Endodermal cell (in vitro differentiated cells): Measurements from ENCODE around the gene FAM222B. TPM values are rescaled to one million over a fixed set of nuclear protein-coding genes. Genes with fewer than 3 reads are reported as not detected.
A peak's percentile ranks its signal among the peaks of the same experiment; 100 is the strongest.

Experiments
- DNase-seq: peaks from one replicate; pipeline ENCODE4 v3.0.0-alpha.2; 2017
- H3K27ac ChIP-seq: 2 replicates; pipeline ENCODE4 v1.5.1; 2013; ENCODE audit warnings: mild to moderate bottlenecking, low read depth, low read length, moderate library complexity
- H3K27me3 ChIP-seq: 2 replicates; pipeline ENCODE4 v1.6.1; 2013; ENCODE audit warnings: mild to moderate bottlenecking, low read length, moderate library complexity; ENCODE audit not compliant: insufficient read depth, control insufficient read depth, poor library complexity, severe bottlenecking
- H3K36me3 ChIP-seq: 2 replicates; pipeline ENCODE4 v1.7.0; 2013; ENCODE audit warnings: mild to moderate bottlenecking, low read length, moderate library complexity; ENCODE audit not compliant: control insufficient read depth, insufficient read depth
- H3K4me1 ChIP-seq: one replicate; pipeline ENCODE4 v1.7.0; 2013; ENCODE audit warnings: low read length; ENCODE audit not compliant: control insufficient read depth, insufficient read depth
- H3K4me3 ChIP-seq: 2 replicates; pipeline ENCODE4 v1.5.1; 2013; ENCODE audit warnings: mild to moderate bottlenecking, low read length, moderate library complexity
- H3K9ac ChIP-seq: 2 replicates; pipeline ENCODE4 v1.6.1; 2013; ENCODE audit warnings: mild to moderate bottlenecking, low read length, moderate library complexity; ENCODE audit not compliant: poor library complexity, severe bottlenecking; ENCODE audit errors: extremely low read depth
- H3K9me3 ChIP-seq: 2 replicates; pipeline ENCODE4 v1.6.1; 2013; ENCODE audit warnings: mild to moderate bottlenecking, low read length, moderate library complexity; ENCODE audit not compliant: control insufficient read depth
- H3K27ac Mint-ChIP-seq: 2 replicates; pipeline ENCODE4 v1.8.0; 2020; ENCODE audit warnings: mixed read lengths
- H3K27me3 Mint-ChIP-seq: 2 replicates; pipeline ENCODE4 v1.8.0; 2021; ENCODE audit warnings: mild to moderate bottlenecking, mixed read lengths; ENCODE audit not compliant: insufficient read depth
- H3K36me3 Mint-ChIP-seq: 2 replicates; pipeline ENCODE4 v1.8.0; 2020; ENCODE audit warnings: low read depth, mixed read lengths
- H3K4me1 Mint-ChIP-seq: 2 replicates; pipeline ENCODE4 v1.8.0; 2020; ENCODE audit warnings: mixed read lengths
- H3K4me3 Mint-ChIP-seq: 2 replicates; pipeline ENCODE4 v1.8.0; 2020; ENCODE audit warnings: mild to moderate bottlenecking, moderate library complexity, mixed read lengths
- H3K9me3 Mint-ChIP-seq: 2 replicates; pipeline ENCODE4 v1.8.0; 2020; ENCODE audit warnings: mild to moderate bottlenecking, mixed read lengths
- WGBS, 2 experiments: methylation state at CpG; one replicate each; pipeline versions ENCODE4 v1.1.5 to v1.1.7; 2013; ENCODE audit warnings: missing lambda C conversion rate in 2 of 2, mixed read lengths in 1 of 2; ENCODE audit not compliant: insufficient coverage in 1 of 2, insufficient read length in 1 of 2; 5-methylcytosine and 5-hydroxymethylcytosine counted together
- microRNA-seq: library from miRNA; unstranded; fragments of <30 nt; microRNA quantifications from one replicate; pipeline ENCODE4 v1.2.0, GENCODE V29; 2020; ENCODE audit warnings: borderline microRNAs expressed
- total RNA-seq, 2 donors: library from RNA; stranded (reverse); fragmentation: NEBNext Ultra II Directional in 1 of 2; extraction: Animal tissue kit (Norgen Biotek cat#: 25700) in 1 of 2; gene quantifications; 2 replicates in 1 of 2; 3 replicates in 1 of 2; pipeline ENCODE4 v1.2.1, GENCODE V29; 2021
- TF ChIP-seq, protein P1 (sequence below): fragments of 200-600 bp; sonication (generic); conservative IDR thresholded peaks from 2 replicates; pipeline ENCODE4 v1.5.0; 2021; ENCODE audit warnings: antibody characterized with exemption, mild to moderate bottlenecking

Gene FAM222B
- total RNA-seq, 2 donors from 2014 or later, result 59.2 to 75.7 TPM

DNA sequence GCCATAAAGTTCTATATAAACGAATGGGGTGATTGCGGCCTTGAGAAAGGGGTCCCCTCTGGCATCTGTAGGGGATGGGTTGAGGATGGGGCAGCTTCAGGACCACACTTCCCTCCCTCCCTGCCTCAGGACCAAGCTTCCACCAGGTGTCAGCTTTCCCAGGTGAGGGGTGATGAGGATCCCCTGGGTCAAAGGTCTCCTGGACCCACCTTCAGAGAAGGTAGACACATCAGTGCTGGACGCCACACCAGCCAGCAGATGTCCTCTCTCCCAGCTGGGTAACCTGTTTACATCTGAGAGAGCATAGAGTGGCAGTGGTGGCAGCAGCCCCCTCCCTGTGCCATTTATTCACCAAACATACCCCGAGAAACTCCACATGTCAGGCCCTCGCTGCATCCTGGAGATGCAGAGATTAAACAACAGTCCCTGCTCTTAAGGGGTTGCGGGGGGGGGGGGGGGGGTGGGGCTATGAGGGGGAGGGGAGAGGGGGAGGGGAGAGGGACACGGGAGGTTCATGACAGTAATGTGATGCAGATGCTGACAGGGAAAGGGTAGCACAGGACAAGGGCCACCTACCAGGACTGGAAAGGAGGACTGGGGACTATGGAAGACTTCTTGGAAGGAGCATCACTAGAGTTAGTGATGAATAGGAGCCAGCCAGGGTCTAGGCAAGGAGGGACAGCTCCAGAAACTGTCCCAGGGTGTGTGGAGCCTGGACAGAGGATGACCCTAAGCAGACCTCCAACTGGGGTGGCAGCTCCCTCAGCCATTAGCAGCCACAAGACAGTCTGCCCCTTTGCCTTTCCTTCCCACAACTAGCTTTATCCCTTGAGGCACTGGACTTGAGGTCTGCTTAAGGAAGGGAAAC, 135.9 kb downstream of the FAM222B start:
- Mint-ChIP-seq H3K4me1 (peaks cover 17% of the 10 kb centered on the region), H3K4me3 (no peak overlapping the region)

More for the DNA sequence above, 135.9 kb downstream of the FAM222B start:
- Histone ChIP-seq H3K36me3 (peaks cover 17% of the 10 kb centered on the region), H3K4me3 (no peak overlapping the region), H3K9ac (no peak overlapping the region), H3K4me1 (peaks cover 3% of the 10 kb centered on the region), H3K9me3 (no peaks in the 10 kb centered on the region), H3K27me3 (no peaks in the 10 kb centered on the region), H3K27ac (no peak overlapping the region)
- WGBS, 2 experiments, result 78 to 86% methylated on average over 3 to 4 of the region's 7 CpGs
- TF ChIP-seq, protein P1, sequence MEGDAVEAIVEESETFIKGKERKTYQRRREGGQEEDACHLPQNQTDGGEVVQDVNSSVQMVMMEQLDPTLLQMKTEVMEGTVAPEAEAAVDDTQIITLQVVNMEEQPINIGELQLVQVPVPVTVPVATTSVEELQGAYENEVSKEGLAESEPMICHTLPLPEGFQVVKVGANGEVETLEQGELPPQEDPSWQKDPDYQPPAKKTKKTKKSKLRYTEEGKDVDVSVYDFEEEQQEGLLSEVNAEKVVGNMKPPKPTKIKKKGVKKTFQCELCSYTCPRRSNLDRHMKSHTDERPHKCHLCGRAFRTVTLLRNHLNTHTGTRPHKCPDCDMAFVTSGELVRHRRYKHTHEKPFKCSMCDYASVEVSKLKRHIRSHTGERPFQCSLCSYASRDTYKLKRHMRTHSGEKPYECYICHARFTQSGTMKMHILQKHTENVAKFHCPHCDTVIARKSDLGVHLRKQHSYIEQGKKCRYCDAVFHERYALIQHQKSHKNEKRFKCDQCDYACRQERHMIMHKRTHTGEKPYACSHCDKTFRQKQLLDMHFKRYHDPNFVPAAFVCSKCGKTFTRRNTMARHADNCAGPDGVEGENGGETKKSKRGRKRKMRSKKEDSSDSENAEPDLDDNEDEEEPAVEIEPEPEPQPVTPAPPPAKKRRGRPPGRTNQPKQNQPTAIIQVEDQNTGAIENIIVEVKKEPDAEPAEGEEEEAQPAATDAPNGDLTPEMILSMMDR, result peak; percentile 24
- Mint-ChIP-seq H3K27me3 (no peaks in the 10 kb centered on the region), H3K27ac (no peak overlapping the region), H3K36me3 (peaks cover 22% of the 10 kb centered on the region), H3K9me3 (no peaks in the 10 kb centered on the region)
- DNase-seq, result no peak

Small RNAs within 50 kb of the gene (microRNA-seq; reads per million reads assigned to microRNA genes)
- not detected for gene MIR451B

Other genes with a start within 250 kb of the FAM222B start
- 100 to 1,000 TPM in 1 of 2 donors, 10 to 100 TPM in 1; 84.8 to 132 TPM for gene SPAG5, start 243.8 kb downstream of the FAM222B start, total RNA-seq
- gene RSKR, start 228.6 kb downstream of the FAM222B start, total RNA-seq, result 10 to 100 TPM; 25.5 to 27.6 TPM
- gene BLTP2, start 197.6 kb downstream of the FAM222B start, total RNA-seq, result 100 to 1,000 TPM; 132 to 144 TPM
- gene SDF2, start 180.9 kb downstream of the FAM222B start, total RNA-seq, result 10 to 100 TPM; 40.6 to 42.6 TPM
- gene SUPT6H, start 180.6 kb downstream of the FAM222B start, total RNA-seq, result 10 to 100 TPM; 54.4 to 72.1 TPM
- gene PROCA1, start 130.9 kb downstream of the FAM222B start, total RNA-seq, result 10 to 100 TPM; 28.7 to 41.6 TPM
- gene RAB34, start 124.9 kb downstream of the FAM222B start, total RNA-seq, result 100 to 1,000 TPM; 111 to 112 TPM
- gene RPL23A, start 122.8 kb downstream of the FAM222B start, total RNA-seq, result 1,000 to 10,000 TPM; 1,639 TPM
- gene TLCD1, start 116.6 kb downstream of the FAM222B start, total RNA-seq, result 10 to 100 TPM; 17.0 to 22.9 TPM
- 10 to 100 TPM; 11.2 to 15.7 TPM for gene NEK8, start 114.0 kb downstream of the FAM222B start, total RNA-seq
- 100 to 1,000 TPM; 168 to 169 TPM for gene TRAF4, start 98.8 kb downstream of the FAM222B start, total RNA-seq
- 10 to 100 TPM; 54.2 to 60.9 TPM for gene ERAL1, start 12.2 kb upstream of the FAM222B start, total RNA-seq
- 100 to 1,000 TPM; 195 to 215 TPM for gene FLOT2, start 54.9 kb upstream of the FAM222B start, total RNA-seq
- 10 to 100 TPM; 19.1 to 24.8 TPM for gene DHRS13, start 60.3 kb upstream of the FAM222B start, total RNA-seq
- 10 to 100 TPM; 60.0 to 61.0 TPM for gene PHF12, start 108.7 kb upstream of the FAM222B start, total RNA-seq
- gene SEZ6, start 163.2 kb upstream of the FAM222B start, total RNA-seq, result under 1 TPM in 1 of 2 donors, not detected in 1; 0.20 TPM
- 1 to 10 TPM; 1.8 to 5.9 TPM for gene PIPOX, start 200.4 kb upstream of the FAM222B start, total RNA-seq